ENCODE data around the gene BATF2.
"Not testable (repeated sequence)": the region's sequence is repeated elsewhere in the genome, so short reads cannot be mapped to it uniquely, and the experiment has no call there.

Gene BATF2

GRCh38 chr11:64996710-64997380, at the start of gene BATF2:
Gene BATF2, minus strand, starts transcription at chr11:64996971. Its CDS starts 57 bp downstream, at chr11:64996914.
- peak; percentile 72 for DNase-seq

GRCh38 chr11:65045728-65046127, 49.0 kb upstream of the BATF2 start:
- no peak for DNase-seq

- DNase-seq, result no peak
These were observed 48.3 kb upstream of the BATF2 start for GRCh38 chr11:65045061-65045460.

GRCh38 chr11:65043881-65044501, 47.2 kb upstream of the BATF2 start:
- no peak for DNase-seq

- no peak for DNase-seq
These were observed 46.1 kb upstream of the BATF2 start for GRCh38 chr11:65042891-65043290.

GRCh38 chr11:65040847-65041622, 44.3 kb upstream of the BATF2 start, which contains the start of gene SAC3D1:
Gene SAC3D1, plus strand, starts transcription at chr11:65041210. Its CDS starts 83 bp downstream, at chr11:65041293.
- peak; percentile 89 for DNase-seq

- DNase-seq, result no peak
These were observed 43.7 kb upstream of the BATF2 start for GRCh38 chr11:65040520-65040846.

GRCh38 chr11:65036931-65037330, 40.2 kb upstream of the BATF2 start:
- no peak for DNase-seq

GRCh38 chr11:65035579-65035978, 38.8 kb upstream of the BATF2 start:
- no peak for DNase-seq

GRCh38 chr11:65034423-65034822, 37.7 kb upstream of the BATF2 start:
- no peak for DNase-seq

GRCh38 chr11:65032216-65032615, 35.4 kb upstream of the BATF2 start:
- no peak for DNase-seq

- DNase-seq, result peak; percentile 89
These were observed 30.7 kb upstream of the BATF2 start, which contains the start of gene SNX15 for GRCh38 chr11:65027213-65028067. Gene SNX15, plus strand, starts transcription at chr11:65027439. Its CDS starts 99 bp downstream, at chr11:65027538.

GRCh38 chr11:65026810-65027209, 30.0 kb upstream of the BATF2 start:
- DNase-seq, result no peak

- DNase-seq, result not testable (repeated sequence)
These were observed 26.7 kb upstream of the BATF2 start for GRCh38 chr11:65023502-65023901.

- DNase-seq, result no peak
These were observed 24.7 kb upstream of the BATF2 start for GRCh38 chr11:65021509-65021908.

GRCh38 chr11:65021003-65021402, 24.2 kb upstream of the BATF2 start:
- DNase-seq, result no peak

- no peak for DNase-seq
These were observed 23.1 kb upstream of the BATF2 start for GRCh38 chr11:65019824-65020223.

GRCh38 chr11:65017937-65018336, 21.2 kb upstream of the BATF2 start:
- no peak for DNase-seq

- no peak for DNase-seq
These were observed 19.9 kb upstream of the BATF2 start for GRCh38 chr11:65016705-65017104.

- DNase-seq, result no peak
These were observed 18.0 kb upstream of the BATF2 start for GRCh38 chr11:65014726-65015227.

GRCh38 chr11:65013888-65014725, 17.3 kb upstream of the BATF2 start, which contains the start of gene ARL2:
Gene ARL2, plus strand, starts transcription at chr11:65014160. Its CDS starts 48 bp downstream, at chr11:65014208.
- peak; percentile 64 for DNase-seq
